ENCODE measurements around the gene PCDHGA3.
"Not testable (repeated sequence)": the region's sequence is repeated elsewhere in the genome, so short reads cannot be mapped to it uniquely, and the experiment has no call there.

Gene PCDHGA3

GRCh38 chr5:141382469-141383294, 39.1 kb downstream of the PCDHGA3 start, which contains the start of gene PCDHGA7:
PCDHGA7 (plus strand) TSS chr5:141382742; CDS start chr5:141382900, 158 bp downstream.
- DNase-seq (ENCODE audit: low read depth, low spot score) = no peak

DNA sequence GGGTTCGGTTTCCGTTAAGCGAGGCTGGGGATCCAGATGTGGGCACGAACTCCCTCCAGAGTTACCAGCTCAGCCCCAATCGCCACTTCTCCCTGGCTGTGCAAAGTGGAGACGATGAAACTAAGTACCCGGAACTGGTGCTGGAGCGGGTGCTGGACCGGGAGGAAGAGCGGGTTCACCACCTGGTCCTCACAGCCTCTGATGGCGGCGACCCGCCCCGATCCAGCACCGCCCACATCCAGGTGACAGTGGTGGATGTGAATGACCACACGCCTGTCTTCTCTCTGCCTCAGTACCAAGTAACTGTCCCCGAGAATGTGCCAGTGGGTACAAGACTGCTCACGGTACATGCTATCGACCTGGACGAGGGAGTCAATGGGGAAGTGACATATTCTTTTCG, 39.7 kb downstream of the PCDHGA3 start:
- no peak for DNase-seq (ENCODE audit: low read depth, low spot score)

DNA sequence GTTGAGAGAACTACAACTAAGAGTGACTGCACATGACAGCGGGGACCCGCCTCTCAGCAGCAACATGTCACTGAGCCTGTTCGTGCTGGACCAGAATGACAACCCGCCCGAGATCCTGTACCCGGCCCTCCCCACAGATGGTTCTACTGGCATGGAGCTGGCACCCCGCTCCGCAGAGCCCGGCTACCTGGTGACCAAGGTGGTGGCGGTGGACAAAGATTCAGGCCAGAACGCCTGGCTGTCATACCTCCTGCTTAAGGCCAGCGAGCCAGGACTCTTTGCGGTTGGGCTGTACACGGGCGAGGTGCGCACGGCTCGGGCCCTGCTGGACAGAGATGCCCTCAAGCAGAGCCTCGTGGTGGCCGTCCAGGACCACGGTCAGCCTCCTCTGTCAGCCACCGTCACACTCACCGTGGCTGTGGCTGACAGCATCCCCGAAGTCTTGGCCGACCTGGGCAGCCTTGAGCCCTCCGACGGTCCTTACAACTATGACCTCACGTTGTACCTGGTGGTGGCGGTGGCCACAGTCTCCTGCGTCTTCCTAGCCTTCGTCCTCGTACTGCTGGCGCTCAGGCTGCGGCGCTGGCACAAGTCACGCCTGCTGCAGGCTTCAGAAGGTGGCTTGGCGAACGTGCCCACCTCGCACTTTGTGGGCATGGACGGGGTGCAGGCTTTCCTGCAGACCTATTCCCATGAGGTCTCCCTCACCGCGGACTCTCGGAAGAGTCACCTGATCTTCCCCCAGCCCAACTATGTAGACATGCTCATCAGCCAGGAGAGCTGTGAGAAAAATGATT, 41.0 kb downstream of the PCDHGA3 start:
- DNase-seq (ENCODE audit: low read depth, low spot score) = no peak

DNA sequence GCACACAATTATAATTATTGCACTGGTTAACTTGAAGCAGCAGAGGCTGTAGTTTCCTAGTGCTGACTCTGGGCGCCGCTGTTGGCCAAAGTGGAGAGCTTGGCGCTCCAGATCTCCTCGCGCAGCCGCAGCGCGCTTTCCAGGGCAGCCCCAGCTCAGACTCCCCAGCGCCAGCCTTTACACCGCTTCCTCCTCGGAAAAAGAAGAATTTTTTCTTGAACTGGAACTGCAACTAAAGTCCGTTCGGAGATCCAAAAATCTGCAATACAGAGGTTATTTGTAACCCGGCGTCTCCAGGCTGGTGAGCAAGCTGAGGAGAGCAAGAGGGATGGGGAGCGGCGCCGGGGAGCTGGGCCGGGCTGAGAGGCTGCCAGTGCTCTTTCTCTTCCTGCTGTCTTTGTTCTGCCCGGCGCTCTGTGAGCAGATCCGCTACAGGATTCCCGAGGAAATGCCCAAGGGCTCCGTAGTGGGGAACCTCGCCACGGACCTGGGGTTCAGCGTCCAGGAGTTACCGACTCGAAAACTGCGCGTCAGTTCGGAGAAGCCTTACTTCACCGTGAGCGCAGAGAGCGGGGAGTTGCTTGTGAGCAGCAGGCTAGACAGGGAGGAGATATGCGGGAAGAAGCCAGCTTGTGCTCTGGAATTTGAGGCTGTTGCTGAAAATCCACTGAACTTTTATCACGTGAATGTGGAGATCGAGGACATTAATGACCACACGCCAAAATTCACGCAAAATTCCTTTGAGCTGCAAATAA, 44.1 kb downstream of the PCDHGA3 start, which contains the start of gene PCDHGB4:
PCDHGB4 (plus strand) TSS at position 142 of the 755 bp plus-strand sequence; CDS start at position 329, 187 bp downstream.
- not testable (repeated sequence) for DNase-seq (ENCODE audit: low read depth, low spot score)

GRCh38 chr5:141388661-141389060, 45.0 kb downstream of the PCDHGA3 start:
- DNase-seq (ENCODE audit: low read depth, low spot score) = no peak

DNA sequence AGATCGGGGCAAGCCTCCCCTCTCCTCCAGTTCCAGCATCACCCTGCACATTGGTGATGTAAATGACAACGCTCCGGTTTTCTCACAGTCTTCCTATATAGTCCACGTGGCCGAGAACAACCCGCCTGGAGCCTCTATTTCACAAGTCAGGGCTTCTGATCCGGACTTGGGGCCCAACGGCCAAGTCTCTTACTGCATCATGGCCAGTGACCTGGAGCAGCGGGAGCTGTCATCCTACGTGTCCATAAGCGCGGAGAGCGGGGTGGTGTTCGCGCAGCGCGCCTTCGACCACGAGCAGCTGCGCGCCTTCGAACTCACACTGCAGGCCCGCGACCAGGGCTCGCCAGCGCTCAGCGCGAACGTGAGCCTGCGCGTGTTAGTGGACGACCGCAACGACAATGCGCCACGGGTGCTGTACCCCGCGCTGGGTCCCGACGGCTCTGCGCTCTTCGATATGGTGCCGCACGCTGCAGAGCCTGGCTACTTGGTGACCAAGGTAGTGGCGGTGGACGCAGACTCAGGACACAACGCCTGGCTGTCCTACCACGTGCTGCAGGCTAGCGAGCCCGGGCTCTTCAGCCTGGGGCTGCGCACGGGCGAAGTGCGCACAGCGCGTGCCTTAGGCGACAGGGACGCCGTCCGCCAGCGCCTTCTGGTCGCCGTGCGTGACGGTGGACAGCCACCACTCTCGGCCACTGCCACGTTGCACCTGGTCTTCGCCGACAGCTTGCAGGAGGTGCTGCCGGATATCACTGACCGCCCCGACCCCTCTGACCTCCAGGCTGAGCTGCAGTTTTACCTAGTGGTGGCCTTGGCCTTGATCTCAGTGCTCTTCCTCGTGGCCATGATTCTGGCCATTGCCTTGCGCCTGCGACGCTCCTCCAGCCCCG, 45.8 kb downstream of the PCDHGA3 start:
- DNase-seq (ENCODE audit: low read depth, low spot score) = no peak

GRCh38 chr5:141392429-141393198, 49.0 kb downstream of the PCDHGA3 start, which contains the start of gene PCDHGA8:
PCDHGA8 (plus strand) TSS chr5:141392633; CDS start chr5:141392814, 181 bp downstream.
- no peak for DNase-seq (ENCODE audit: low read depth, low spot score)

GRCh38 chr5:141393267-141393666, 49.6 kb downstream of the PCDHGA3 start:
- DNase-seq (ENCODE audit: low read depth, low spot score) = no peak

DNA sequence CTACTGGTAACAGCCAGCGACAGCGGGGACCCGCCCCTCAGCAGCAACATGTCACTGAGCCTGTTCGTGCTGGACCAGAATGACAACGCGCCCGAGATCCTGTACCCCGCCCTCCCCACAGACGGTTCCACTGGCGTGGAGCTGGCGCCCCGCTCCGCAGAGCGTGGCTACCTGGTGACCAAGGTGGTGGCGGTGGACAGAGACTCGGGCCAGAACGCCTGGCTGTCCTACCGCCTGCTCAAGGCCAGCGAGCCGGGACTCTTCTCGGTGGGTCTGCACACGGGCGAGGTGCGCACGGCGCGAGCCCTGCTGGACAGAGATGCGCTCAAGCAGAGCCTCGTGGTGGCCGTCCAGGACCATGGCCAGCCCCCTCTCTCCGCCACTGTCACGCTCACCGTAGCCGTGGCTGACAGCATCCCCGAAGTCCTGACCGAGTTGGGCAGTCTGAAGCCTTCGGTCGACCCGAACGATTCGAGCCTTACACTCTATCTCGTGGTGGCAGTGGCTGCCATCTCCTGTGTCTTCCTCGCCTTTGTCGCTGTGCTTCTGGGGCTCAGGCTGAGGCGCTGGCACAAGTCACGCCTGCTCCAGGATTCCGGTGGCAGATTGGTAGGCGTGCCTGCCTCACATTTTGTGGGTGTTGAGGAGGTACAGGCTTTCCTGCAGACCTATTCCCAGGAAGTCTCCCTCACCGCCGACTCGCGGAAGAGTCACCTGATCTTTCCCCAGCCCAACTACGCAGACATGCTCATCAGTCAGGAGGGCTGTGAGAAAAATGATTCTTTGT, 51.0 kb downstream of the PCDHGA3 start:
- DNase-seq (ENCODE audit: low read depth, low spot score) = not testable (repeated sequence)
